ENCODE results near the gene CD86. TPM values are rescaled to one million over a fixed set of nuclear protein-coding genes. Genes with fewer than 3 reads are reported as not detected.

The CD86 gene
- polyA plus RNA-seq, 3 donors = 75.7 to 321 (median 273) TPM

GRCh38 chr3:122067214-122067550 is 12.0 kb downstream of the CD86 start:
- Histone ChIP-seq H3K27ac (ENCODE audit: low read depth in 1 of 2, low read length in 2 of 2) (peak overlapping the region; percentile 30 to 95), H3K4me2 (replicated peaks; ENCODE audit: extremely low read depth, low read length, poor library complexity, severe bottlenecking) (peak overlapping the region; percentile 77), H3K27me3 (ENCODE audit: control insufficient read depth in 2 of 2, insufficient read depth in 2 of 2, low read length in 2 of 2) (no peaks in the 10 kb centered on the region), H3K4me1 (ENCODE audit: control insufficient read depth in 1 of 2, insufficient read depth in 2 of 2, low read length in 2 of 2) (peaks cover 69 to 88% of the 10 kb centered on the region in 2 donors), H3K9me3 (replicated peaks in 1 of 2; ENCODE audit: control insufficient read depth in 1 of 2, insufficient read depth in 1 of 2, low read length in 2 of 2) (no peaks in the 10 kb centered on the region), H3K4me3 (replicated peaks in 1 of 3; ENCODE audit: low read depth in 2 of 3, low read length in 3 of 3) (peak overlapping the region in 2 of 3 experiments; percentile 25 to 71), H2AFZ (ENCODE audit: insufficient read depth, low read depth, low read length, poor library complexity, severe bottlenecking) (no peak overlapping the region), H3K9ac (ENCODE audit: insufficient read depth, low read length, poor library complexity, severe bottlenecking) (no peak overlapping the region), H4K20me1 (ENCODE audit: insufficient read depth, low read length) (no peaks in the 10 kb centered on the region), H3K36me3 (replicated peaks in 1 of 2; ENCODE audit: control insufficient read depth in 1 of 2, insufficient read depth in 2 of 2, low read length in 2 of 2) (no peaks in the 10 kb centered on the region), H3K79me2 (ENCODE audit: insufficient read depth, low read length) (peaks cover 85% of the 10 kb centered on the region)
- intact Hi-C loops (cut with micrococcal nuclease) = no loop called here
- peak; percentile 58 to 85 (median 74) for DNase-seq
- Mint-ChIP-seq H3K36me3 (peaks cover 27% of the 10 kb centered on the region in 2 donors), H3K9me3 (no peaks in the 10 kb centered on the region), H3K27me3 (ENCODE audit: low read depth in 3 of 3) (no peaks in the 10 kb centered on the region), H3K4me3 (peak overlapping the region; percentile 65 to 86), H3K27ac (peak overlapping the region; percentile 92 to 98 (median 98)), H3K4me1 (peaks cover 73% of the 10 kb centered on the region)
- WGBS (ENCODE audit: insufficient coverage) = 0% methylated on average over 3 of the region's 5 CpGs
- no peak for TF ChIP-seq CTCF (IDR thresholded peaks at IDR 0.05)

- Histone ChIP-seq H3K9ac (ENCODE audit: insufficient read depth, low read length, poor library complexity, severe bottlenecking) (no peak overlapping the region), H2AFZ (ENCODE audit: insufficient read depth, low read depth, low read length, poor library complexity, severe bottlenecking) (no peak overlapping the region), H3K4me2 (replicated peaks; ENCODE audit: extremely low read depth, low read length, poor library complexity, severe bottlenecking) (peak overlapping the region; percentile 77), H3K27me3 (ENCODE audit: control insufficient read depth in 2 of 2, insufficient read depth in 2 of 2, low read length in 2 of 2) (no peaks in the 10 kb centered on the region), H3K36me3 (replicated peaks in 1 of 2; ENCODE audit: control insufficient read depth in 1 of 2, insufficient read depth in 2 of 2, low read length in 2 of 2) (no peaks in the 10 kb centered on the region), H3K9me3 (replicated peaks in 1 of 2; ENCODE audit: control insufficient read depth in 1 of 2, insufficient read depth in 1 of 2, low read length in 2 of 2) (no peaks in the 10 kb centered on the region), H3K27ac (ENCODE audit: low read depth in 1 of 2, low read length in 2 of 2) (peak overlapping the region in 1 of 2 donors; percentile 95), H3K4me1 (ENCODE audit: control insufficient read depth in 1 of 2, insufficient read depth in 2 of 2, low read length in 2 of 2) (peaks cover 69 to 86% of the 10 kb centered on the region in 2 donors), H3K79me2 (ENCODE audit: insufficient read depth, low read length) (peaks cover 79% of the 10 kb centered on the region), H3K4me3 (replicated peaks in 1 of 3; ENCODE audit: low read depth in 2 of 3, low read length in 3 of 3) (peak overlapping the region in 2 of 3 experiments; percentile 23 to 71), H4K20me1 (ENCODE audit: insufficient read depth, low read length) (no peaks in the 10 kb centered on the region)
- TF ChIP-seq CTCF (IDR thresholded peaks at IDR 0.05) = no peak
- peak in 2 of 3 donors; percentile 66 to 68 for DNase-seq
- Mint-ChIP-seq H3K4me1 (peaks cover 72% of the 10 kb centered on the region), H3K36me3 (peaks cover 26 to 27% of the 10 kb centered on the region in 2 donors), H3K27ac (peak overlapping the region; percentile 92 to 98 (median 98)), H3K4me3 (peak overlapping the region; percentile 65 to 86), H3K27me3 (ENCODE audit: low read depth in 3 of 3) (no peaks in the 10 kb centered on the region), H3K9me3 (no peaks in the 10 kb centered on the region)
- WGBS (ENCODE audit: insufficient coverage) = no CpG with 5 or more reads among the region's 2 CpGs
- intact Hi-C loops (cut with micrococcal nuclease) = no loop called here
These were observed 12.6 kb downstream of the CD86 start for GRCh38 chr3:122067588-122068240.

Measured in CD14-positive monocyte (primary cell).